H9 (cell line): ENCODE data around the gene ADI1. TPM values are rescaled to one million over a fixed set of nuclear protein-coding genes. Genes with fewer than 3 reads are reported as not detected.

Source experiments
- DNase-seq: peaks from one replicate; pipeline ENCODE4 v3.0.0-alpha.2; 2017
- H2AFZ ChIP-seq: one replicate; pipeline ENCODE4 v1.6.1; 2013; ENCODE audit warnings: mild to moderate bottlenecking, low read length, control low read depth, moderate library complexity
- H2AK5ac ChIP-seq: 2 replicates; pipeline ENCODE4 v1.6.1; 2013; ENCODE audit warnings: low read length, control low read depth, mixed read lengths; ENCODE audit not compliant: insufficient read length
- H2BK120ac ChIP-seq: one replicate; pipeline ENCODE4 v1.6.1; 2013; ENCODE audit warnings: low read depth, mild to moderate bottlenecking, low read length, control low read depth, inconsistent platforms; ENCODE audit not compliant: poor library complexity, severe bottlenecking
- H2BK12ac ChIP-seq: 2 replicates; pipeline ENCODE4 v1.6.1; 2013; ENCODE audit warnings: low read length, control low read depth, mixed read lengths, low read depth; ENCODE audit not compliant: insufficient read length
- H2BK15ac ChIP-seq: 2 replicates; pipeline ENCODE4 v1.6.1; 2013; ENCODE audit warnings: low read depth, low read length, control low read depth
- H2BK20ac ChIP-seq: one replicate; pipeline ENCODE4 v1.6.1; 2013; ENCODE audit warnings: low read depth, mild to moderate bottlenecking, low read length, control low read depth, inconsistent platforms; ENCODE audit not compliant: poor library complexity, severe bottlenecking
- H2BK5ac ChIP-seq: 2 replicates; pipeline ENCODE4 v1.6.1; 2013; ENCODE audit warnings: low read length, control low read depth, mixed read lengths; ENCODE audit not compliant: insufficient read length
- H3K14ac ChIP-seq: 2 replicates; pipeline ENCODE4 v1.6.1; 2013; ENCODE audit warnings: low read length, control low read depth; ENCODE audit not compliant: insufficient read depth
- H3K18ac ChIP-seq: 2 replicates; pipeline ENCODE4 v1.6.1; 2013; ENCODE audit warnings: low read depth, mild to moderate bottlenecking, mixed read lengths, low read length, control low read depth; ENCODE audit not compliant: insufficient read length
- H3K23ac ChIP-seq: 2 replicates; pipeline ENCODE4 v1.6.1; 2013; ENCODE audit warnings: low read length, control low read depth, mixed read lengths, low read depth; ENCODE audit not compliant: insufficient read length
- H3K23me2 ChIP-seq: 2 replicates; pipeline ENCODE4 v1.6.1; 2013; ENCODE audit warnings: low read depth, mild to moderate bottlenecking, mixed read lengths, low read length, control low read depth; ENCODE audit not compliant: insufficient read length, poor library complexity, severe bottlenecking
- H3K27ac ChIP-seq: 2 replicates; pipeline ENCODE4 v1.5.1; 2013; ENCODE audit warnings: low read length, control low read depth, mixed read lengths, low read depth; ENCODE audit not compliant: insufficient read length
- H3K27me3 ChIP-seq: 2 replicates; pipeline ENCODE4 v1.6.1; 2013; ENCODE audit warnings: low read length, control low read depth, inconsistent platforms; ENCODE audit not compliant: insufficient read depth
- H3K4ac ChIP-seq: 2 replicates; pipeline ENCODE4 v1.6.1; 2013; ENCODE audit warnings: low read depth, mild to moderate bottlenecking, control low read depth, inconsistent platforms, low read length, moderate library complexity
- H3K4me1 ChIP-seq: 2 replicates; pipeline ENCODE4 v1.6.1; 2013; ENCODE audit warnings: low read length, control low read depth, inconsistent platforms; ENCODE audit not compliant: insufficient read depth
- H3K4me2 ChIP-seq: 2 replicates; pipeline ENCODE4 v1.6.1; 2013; ENCODE audit warnings: low read length, control low read depth, mixed read lengths; ENCODE audit not compliant: insufficient read length, insufficient read depth
- H3K56ac ChIP-seq: 2 replicates; pipeline ENCODE4 v1.6.1; 2013; ENCODE audit warnings: low read depth, mild to moderate bottlenecking, mixed read lengths, low read length, control low read depth; ENCODE audit not compliant: insufficient read length
- H3K79me1 ChIP-seq: 2 replicates; pipeline ENCODE4 v1.6.1; 2013; ENCODE audit warnings: low read depth, mild to moderate bottlenecking, moderate library complexity, low read length, control low read depth, inconsistent platforms; ENCODE audit not compliant: insufficient read depth, poor library complexity, severe bottlenecking
- H3K79me2 ChIP-seq: 2 replicates; pipeline ENCODE4 v1.6.1; 2013; ENCODE audit warnings: low read length, control low read depth, inconsistent platforms; ENCODE audit not compliant: insufficient read depth
- H3K9ac ChIP-seq: 2 replicates; pipeline ENCODE4 v1.6.1; 2013; ENCODE audit warnings: low read length, control low read depth, mixed read lengths; ENCODE audit not compliant: insufficient read length; ENCODE audit errors: extremely low read depth
- H3K9me3 ChIP-seq: one replicate; pipeline ENCODE4 v1.6.1; 2013; ENCODE audit warnings: low read depth, low read length, inconsistent platforms; ENCODE audit not compliant: control insufficient read depth
- H3T11ph ChIP-seq: one replicate; pipeline ENCODE4 v1.6.1; 2013; ENCODE audit warnings: mild to moderate bottlenecking, low read length, control low read depth, inconsistent platforms
- H4K20me1 ChIP-seq: one replicate; pipeline ENCODE4 v1.6.1; 2013; ENCODE audit not compliant: control insufficient read depth, insufficient read length, insufficient read depth
- H4K5ac ChIP-seq: 2 replicates; pipeline ENCODE4 v1.6.1; 2013; ENCODE audit warnings: low read depth, mild to moderate bottlenecking, mixed read lengths, low read length, control low read depth; ENCODE audit not compliant: insufficient read length
- H4K8ac ChIP-seq: replicated peaks from 2 replicates; pipeline ENCODE4 v1.6.1; 2013; ENCODE audit warnings: low read length, control low read depth, mixed read lengths, low read depth; ENCODE audit not compliant: insufficient read length
- H4K91ac ChIP-seq: 2 replicates; pipeline ENCODE4 v1.6.1; 2013; ENCODE audit warnings: low read depth, mild to moderate bottlenecking, moderate library complexity, mixed read lengths, low read length, control low read depth; ENCODE audit not compliant: insufficient read length
- H3K27ac Mint-ChIP-seq, 3 experiments: 2 replicates in 2 of 3; 3 replicates in 1 of 3; pipeline ENCODE4 v1.8.0; 2020 to 2021; ENCODE audit warnings: mixed read lengths in 3 of 3, mild to moderate bottlenecking in 1 of 3, moderate library complexity in 1 of 3
- H3K27me3 Mint-ChIP-seq: 2 replicates; pipeline ENCODE4 v1.8.0; 2021; ENCODE audit warnings: low read depth, mild to moderate bottlenecking, moderate library complexity, mixed read lengths
- H3K36me3 Mint-ChIP-seq, 3 experiments: 2 replicates in 2 of 3; 3 replicates in 1 of 3; pipeline ENCODE4 v1.8.0; 2020 to 2021; ENCODE audit warnings: low read depth in 3 of 3, mixed read lengths in 3 of 3; ENCODE audit not compliant: insufficient read depth in 1 of 3
- H3K4me1 Mint-ChIP-seq, 2 experiments: 2 replicates each; pipeline ENCODE4 v1.8.0; 2020; ENCODE audit warnings: mixed read lengths in 2 of 2
- H3K4me3 Mint-ChIP-seq, 2 experiments: 2 replicates in 1 of 2; 3 replicates in 1 of 2; pipeline ENCODE4 v1.8.0; 2020 to 2021; ENCODE audit warnings: mild to moderate bottlenecking in 2 of 2, mixed read lengths in 2 of 2, moderate library complexity in 1 of 2
- H3K9me3 Mint-ChIP-seq, 2 experiments: 2 replicates in 1 of 2; 3 replicates in 1 of 2; pipeline ENCODE4 v1.8.0; 2020; ENCODE audit warnings: mild to moderate bottlenecking in 2 of 2, mixed read lengths in 2 of 2, moderate library complexity in 1 of 2
- WGBS: extraction: QIAGEN DNeasy Blood & Tissue Kit; methylation state at CpG from one replicate; pipeline ENCODE4 v1.1.7; 2013; ENCODE audit warnings: missing lambda C conversion rate, low lambda C conversion rate, mixed read lengths; ENCODE audit not compliant: insufficient read length; ENCODE audit errors: extremely low coverage; 5-methylcytosine and 5-hydroxymethylcytosine counted together
- total RNA-seq: library from RNA; stranded (reverse); gene quantifications from 2 replicates; pipeline ENCODE4 v1.2.1, GENCODE V29; 2021
- TF ChIP-seq, protein P1 (sequence below): fragments of 200-600 bp; sonication (generic); conservative IDR thresholded peaks from 3 replicates; pipeline ENCODE4 v1.8.0; 2021; ENCODE audit warnings: antibody characterized with exemption, mild to moderate bottlenecking

The ADI1 gene
- total RNA-seq, 1 experiment from 2014 or later: 23.4 TPM

DNA sequence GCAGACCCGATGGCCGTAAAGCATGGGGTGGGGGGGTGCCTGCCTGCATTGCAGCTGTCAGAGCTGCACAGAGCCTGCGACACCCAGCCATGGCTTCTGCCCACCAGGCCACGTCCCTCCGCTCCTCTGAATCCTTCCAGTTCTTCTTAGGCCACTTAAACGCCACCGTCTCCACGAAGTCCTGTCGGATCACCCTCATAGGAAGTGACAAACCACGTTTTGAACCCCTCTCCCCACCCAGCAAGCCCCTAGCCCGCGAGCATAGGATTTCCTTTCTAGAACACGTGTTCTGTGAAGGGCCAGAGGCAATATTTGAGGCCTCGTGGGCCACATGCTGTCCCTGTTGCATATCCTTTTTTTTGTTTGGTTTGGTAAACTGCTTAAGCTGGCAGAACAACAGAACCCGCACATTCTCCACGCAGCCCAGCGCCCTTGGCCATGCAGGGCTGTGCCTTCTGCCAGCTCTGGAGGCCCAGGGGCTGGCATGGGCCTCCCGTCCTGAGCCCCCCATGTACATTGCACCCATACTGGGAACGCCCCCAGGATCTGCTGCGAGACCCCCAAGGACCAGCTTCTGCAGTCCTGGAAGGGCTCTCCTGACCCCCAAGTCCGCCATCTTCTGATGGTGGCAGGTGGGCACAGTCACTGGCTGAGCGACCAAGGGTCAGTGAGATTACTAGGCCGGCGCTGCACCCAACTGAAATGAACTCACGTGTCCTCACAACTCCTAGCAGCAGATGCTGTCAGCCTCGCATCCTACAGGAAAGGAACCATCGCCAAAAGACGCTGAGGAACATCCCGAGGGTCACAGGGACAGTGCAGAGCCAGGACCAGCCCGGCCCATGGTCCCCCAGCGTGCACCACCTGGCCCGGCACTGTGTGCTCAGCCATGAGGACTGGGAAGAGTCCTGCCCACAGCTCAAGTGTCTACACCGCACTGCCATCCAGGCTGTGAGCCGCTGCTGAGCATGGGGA is 35.1 kb downstream of the ADI1 start:
- Histone ChIP-seq H2AK5ac (no peak overlapping the region), H3K4me2 (no peak overlapping the region), H3K4ac (no peak overlapping the region), H3K14ac (no peak overlapping the region; the same call in 1 of the 2 replicates), H4K91ac (no peak overlapping the region), H4K5ac (no peak overlapping the region), H3K79me2 (no peaks in the 10 kb centered on the region), H2BK15ac (no peak overlapping the region), H4K20me1 (no peaks in the 10 kb centered on the region), H2BK20ac (no peak overlapping the region), H3K27ac (no peak overlapping the region), H2BK120ac (no peak overlapping the region), H2BK5ac (no peak overlapping the region), H2AFZ (no peak overlapping the region), H2BK12ac (no peak overlapping the region), H3K9ac (no peak overlapping the region), H3K27me3 (no peaks in the 10 kb centered on the region), H4K8ac (no peak overlapping the region), H3K23ac (no peak overlapping the region), H3K56ac (no peak overlapping the region), H3K79me1 (no peaks in the 10 kb centered on the region), H3K9me3 (no peaks in the 10 kb centered on the region), H3T11ph (no peak overlapping the region), H3K23me2 (no peaks in the 10 kb centered on the region), H3K4me1 (no peaks in the 10 kb centered on the region), H3K18ac (no peak overlapping the region)
- TF ChIP-seq, protein P1, sequence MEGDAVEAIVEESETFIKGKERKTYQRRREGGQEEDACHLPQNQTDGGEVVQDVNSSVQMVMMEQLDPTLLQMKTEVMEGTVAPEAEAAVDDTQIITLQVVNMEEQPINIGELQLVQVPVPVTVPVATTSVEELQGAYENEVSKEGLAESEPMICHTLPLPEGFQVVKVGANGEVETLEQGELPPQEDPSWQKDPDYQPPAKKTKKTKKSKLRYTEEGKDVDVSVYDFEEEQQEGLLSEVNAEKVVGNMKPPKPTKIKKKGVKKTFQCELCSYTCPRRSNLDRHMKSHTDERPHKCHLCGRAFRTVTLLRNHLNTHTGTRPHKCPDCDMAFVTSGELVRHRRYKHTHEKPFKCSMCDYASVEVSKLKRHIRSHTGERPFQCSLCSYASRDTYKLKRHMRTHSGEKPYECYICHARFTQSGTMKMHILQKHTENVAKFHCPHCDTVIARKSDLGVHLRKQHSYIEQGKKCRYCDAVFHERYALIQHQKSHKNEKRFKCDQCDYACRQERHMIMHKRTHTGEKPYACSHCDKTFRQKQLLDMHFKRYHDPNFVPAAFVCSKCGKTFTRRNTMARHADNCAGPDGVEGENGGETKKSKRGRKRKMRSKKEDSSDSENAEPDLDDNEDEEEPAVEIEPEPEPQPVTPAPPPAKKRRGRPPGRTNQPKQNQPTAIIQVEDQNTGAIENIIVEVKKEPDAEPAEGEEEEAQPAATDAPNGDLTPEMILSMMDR: no peak
- H3K4me1 Mint-ChIP-seq: peaks cover 2 to 8% of the 10 kb centered on the region in 2 experiments
- no peak overlapping the region for H3K27ac Mint-ChIP-seq
- H3K36me3 Mint-ChIP-seq: peaks cover 23 to 39% (median 25%) of the 10 kb centered on the region in 3 experiments
- peaks cover 3 to 8% of the 10 kb centered on the region in 2 experiments; a peak in 3 of 5 replicates for H3K9me3 Mint-ChIP-seq
- no peak overlapping the region for H3K4me3 Mint-ChIP-seq
- no peak for DNase-seq
- H3K27me3 Mint-ChIP-seq: peaks cover 1% of the 10 kb centered on the region; the same call in 1 of the 2 replicates
- WGBS: no CpG with 5 or more reads among the region's 34 CpGs
